H1 (cell line): Measurements from ENCODE around the gene BOK. TPM values are rescaled to one million over a fixed set of nuclear protein-coding genes. Genes with fewer than 3 reads are reported as not detected.

Source experiments
- BACH1 ChIP-seq: IDR thresholded peaks from 2 replicates; pipeline ENCODE4 v1.6.1; 2012; ENCODE audit warnings: low read length, improper control_type of control experiment
- CHD7 ChIP-seq: fragments of 300-600 bp; sonication (generic); IDR thresholded peaks from 2 replicates; pipeline ENCODE4 v1.7.1; 2012; ENCODE audit warnings: low read length, moderate library complexity, mild to moderate bottlenecking, inconsistent platforms; ENCODE audit not compliant: insufficient replicate concordance
- polyA plus RNA-seq, 7 experiments: library from polyadenylated mRNA; depleted of rRNA in 3 of 7; stranded (reverse) in 5 of 7; unstranded in 2 of 7; fragments of >200 nt in 5 of 7; fragments of 200-250 nt in 2 of 7; gene quantifications; 1 replicate in 5 of 7; 2 replicates in 1 of 7; 4 replicates in 1 of 7; pipeline versions ENCODE4 v1.2.1 to v1.2.3, GENCODE V29; 2011 to 2013; ENCODE audit warnings: missing spikeins in 2 of 7, mixed read lengths in 2 of 7
- total RNA-seq: library from RNA; stranded (reverse); fragmentation: NEBNext Ultra II Directional; extraction: Animal tissue kit (Norgen Biotek cat#: 25700); gene quantifications from 2 replicates; pipeline ENCODE4 v1.2.1, GENCODE V29; 2021

The BOK gene
- total and polyA plus RNA-seq, 2 of the 8 experiments (the other 6 are each of a cell fraction or from before 2014, with no cell fraction given) = 33.7 to 37.6 TPM

GRCh38 chr2:241555711-241556110 is 2.8 kb upstream of the BOK start (continued):
- TF ChIP-seq CHD7 (no peak), BACH1 (no peak)
- TF ChIP-seq, all 59 proteins: peak for 0
